HL-60 (cell line): ENCODE results near the gene MYO15A.

Experiments
- DNase-seq, 2 experiments: peaks; one replicate each; pipeline ENCODE4 v3.0.0-alpha.2; 2010 to 2020; ENCODE audit warnings: low read depth in 1 of 2, low spot score in 1 of 2
- H3K27ac ChIP-seq: fragments of 250-450 bp; sonication (Bioruptor Pico); replicated peaks from 2 replicates; pipeline ENCODE4 v1.5.1; 2020; ENCODE audit warnings: mild to moderate bottlenecking, moderate library complexity
- H3K27me3 ChIP-seq: fragments of 250-450 bp; sonication (Bioruptor Pico); 2 replicates; pipeline ENCODE4 v1.5.1; 2021; ENCODE audit warnings: mild to moderate bottlenecking, moderate library complexity; ENCODE audit not compliant: insufficient read depth, poor library complexity, severe bottlenecking
- H3K4me3 ChIP-seq: replicated peaks from 2 replicates; pipeline ENCODE4 v1.5.1; 2011; ENCODE audit warnings: mild to moderate bottlenecking, control low read depth, low read length; ENCODE audit not compliant: insufficient read depth
- CTCF ChIP-seq: IDR thresholded peaks from one replicate; pipeline ENCODE4 v1.5.1; 2011; ENCODE audit warnings: low read length, control low read depth, inconsistent platforms; ENCODE audit not compliant: insufficient read depth
- GABPA ChIP-seq: IDR thresholded peaks from 2 replicates; pipeline ENCODE4 v1.6.1; 2012; ENCODE audit warnings: low read depth
- POLR2AphosphoS5 ChIP-seq: IDR thresholded peaks from 2 replicates; pipeline ENCODE4 v1.6.1; 2012; ENCODE audit warnings: low read depth
- REST ChIP-seq: IDR thresholded peaks from 2 replicates; pipeline ENCODE4 v1.6.1; 2012; ENCODE audit warnings: low read depth; ENCODE audit not compliant: insufficient replicate concordance
- SPI1 ChIP-seq: IDR thresholded peaks from 2 replicates; pipeline ENCODE4 v1.6.1; 2012; ENCODE audit warnings: low read depth, mild to moderate bottlenecking, borderline replicate concordance

MYO15A gene

GRCh38 chr17:18087610-18088491 is 20.7 kb upstream of the MYO15A start, which contains the start of gene DRG2:
TSS of gene DRG2 (plus strand) at chr17:18087948. CDS start at chr17:18088024, 76 bp downstream.
- TF ChIP-seq GABPA (peak; percentile 90), POLR2AphosphoS5 (no peak), CTCF (no peak), REST (peak; percentile 65), SPI1 (no peak)
- peak within 1 kb of the TSS; percentile 82 for H3K4me3 ChIP-seq
- H3K27ac ChIP-seq: peak within 1 kb of the TSS; percentile 74
- H3K27me3 ChIP-seq: no peaks in the 10 kb centered on the region
- peak; percentile 63 to 76 for DNase-seq

- no peak overlapping the region for H3K27ac ChIP-seq
- no peak overlapping the region for H3K4me3 ChIP-seq
- no peak for TF ChIP-seq POLR2AphosphoS5
- no peak for TF ChIP-seq GABPA
- TF ChIP-seq SPI1: no peak
- no peak for TF ChIP-seq CTCF
- TF ChIP-seq REST: no peak
- DNase-seq: no peak
- H3K27me3 ChIP-seq: no peaks in the 10 kb centered on the region
These were observed 18.9 kb upstream of the MYO15A start for GRCh38 chr17:18089613-18090012.

GRCh38 chr17:18093616-18094408 is 14.7 kb upstream of the MYO15A start:
- no peak overlapping the region for H3K4me3 ChIP-seq
- peak in 1 of 2 experiments; percentile 11 for DNase-seq

More at GRCh38 chr17:18093616-18094408, 14.7 kb upstream of the MYO15A start:
- Histone ChIP-seq H3K27me3 (no peaks in the 10 kb centered on the region), H3K27ac (no peak overlapping the region)
- TF ChIP-seq CTCF (no peak), POLR2AphosphoS5 (no peak), SPI1 (no peak), REST (no peak), GABPA (no peak)
